CD14-positive monocyte (primary cell): Measurements from ENCODE around the gene IL1RL1. TPM values are rescaled to one million over a fixed set of nuclear protein-coding genes. Genes with fewer than 3 reads are reported as not detected.

Experiments used
- DNase-seq, 3 donors: peaks; one replicate each; pipeline ENCODE4 v3.0.0-alpha.2; 2011 to 2022
- H2AFZ ChIP-seq: 2 replicates; pipeline ENCODE4 v1.6.0; 2012; ENCODE audit warnings: mild to moderate bottlenecking, low read depth, low read length, inconsistent platforms; ENCODE audit not compliant: insufficient read depth, poor library complexity, severe bottlenecking
- H3K27ac ChIP-seq, 2 donors: 1 replicate in 1 of 2; 2 replicates in 1 of 2; pipeline ENCODE4 v1.5.1; 2012 to 2013; ENCODE audit warnings: low read length in 2 of 2, control low read depth in 1 of 2, inconsistent platforms in 1 of 2, low read depth in 1 of 2, mild to moderate bottlenecking in 1 of 2
- H3K27me3 ChIP-seq, 2 donors: one replicate each; pipeline versions ENCODE4 v1.6.0 to v1.6.1; 2011 to 2013; ENCODE audit warnings: low read length in 2 of 2; ENCODE audit not compliant: control insufficient read depth in 2 of 2, insufficient read depth in 2 of 2
- H3K36me3 ChIP-seq, 2 donors: replicated peaks in 1 of 2; 1 replicate in 1 of 2; 2 replicates in 1 of 2; pipeline versions ENCODE4 v1.5.1 to v1.6.1; 2012 to 2013; ENCODE audit warnings: low read length in 2 of 2, control low read depth in 1 of 2, inconsistent platforms in 1 of 2, mild to moderate bottlenecking in 1 of 2; ENCODE audit not compliant: insufficient read depth in 2 of 2, control insufficient read depth in 1 of 2
- H3K4me1 ChIP-seq, 2 donors: 1 replicate in 1 of 2; 2 replicates in 1 of 2; pipeline versions ENCODE4 v1.5.1 to v1.6.1; 2012 to 2013; ENCODE audit warnings: low read length in 2 of 2, control low read depth in 1 of 2, inconsistent platforms in 1 of 2, mild to moderate bottlenecking in 1 of 2, moderate library complexity in 1 of 2; ENCODE audit not compliant: insufficient read depth in 2 of 2, control insufficient read depth in 1 of 2
- H3K4me2 ChIP-seq: replicated peaks from 2 replicates; pipeline ENCODE3; 2012; ENCODE audit warnings: low read length, moderate library complexity, mild to moderate bottlenecking; ENCODE audit not compliant: poor library complexity, severe bottlenecking; ENCODE audit errors: extremely low read depth
- H3K4me3 ChIP-seq, 3 experiments: fragments of 200-600 bp in 1 of 3; sonication (generic) in 1 of 3; replicated peaks in 1 of 3; 1 replicate in 2 of 3; 2 replicates in 1 of 3; pipeline ENCODE4 v1.5.1; 2011 to 2013; ENCODE audit warnings: low read length in 3 of 3, mild to moderate bottlenecking in 3 of 3, control low read depth in 2 of 3, low read depth in 2 of 3, inconsistent platforms in 1 of 3, moderate library complexity in 1 of 3
- H3K79me2 ChIP-seq: 2 replicates; pipeline ENCODE4 v1.6.0; 2012; ENCODE audit warnings: mild to moderate bottlenecking, control low read depth, inconsistent platforms, low read length, moderate library complexity; ENCODE audit not compliant: insufficient read depth
- H3K9ac ChIP-seq: 2 replicates; pipeline ENCODE4 v1.6.0; 2017; ENCODE audit warnings: low read length, mild to moderate bottlenecking; ENCODE audit not compliant: insufficient read depth, poor library complexity, severe bottlenecking
- H3K9me3 ChIP-seq, 2 donors: replicated peaks in 1 of 2; 1 replicate in 1 of 2; 2 replicates in 1 of 2; pipeline versions ENCODE4 v1.5.1 to v1.6.1; 2012 to 2013; ENCODE audit warnings: low read length in 2 of 2, control low read depth in 1 of 2; ENCODE audit not compliant: control insufficient read depth in 1 of 2, insufficient read depth in 1 of 2
- H4K20me1 ChIP-seq: 2 replicates; pipeline ENCODE4 v1.6.0; 2012; ENCODE audit warnings: mild to moderate bottlenecking, low read length, control low read depth, moderate library complexity; ENCODE audit not compliant: insufficient read depth
- H3K27ac Mint-ChIP-seq, 7 donors: one replicate each; pipeline ENCODE4 v1.8.0; 2020; ENCODE audit warnings: mild to moderate bottlenecking in 7 of 7, mixed read lengths in 7 of 7, moderate library complexity in 6 of 7, inconsistent platforms in 2 of 7
- H3K27me3 Mint-ChIP-seq, 3 donors: one replicate each; pipeline ENCODE4 v1.8.0; 2021 to 2022; ENCODE audit warnings: low read depth in 3 of 3, mild to moderate bottlenecking in 3 of 3, mixed read lengths in 3 of 3, moderate library complexity in 3 of 3, inconsistent platforms in 1 of 3
- H3K36me3 Mint-ChIP-seq, 2 donors: one replicate each; pipeline ENCODE4 v1.8.0; 2020; ENCODE audit warnings: mixed read lengths in 2 of 2, inconsistent platforms in 1 of 2, mild to moderate bottlenecking in 1 of 2
- H3K4me1 Mint-ChIP-seq: one replicate; pipeline ENCODE4 v1.8.0; 2020; ENCODE audit warnings: mild to moderate bottlenecking, mixed read lengths
- H3K4me3 Mint-ChIP-seq, 2 donors: one replicate each; pipeline ENCODE4 v1.8.0; 2020; ENCODE audit warnings: mild to moderate bottlenecking in 2 of 2, mixed read lengths in 2 of 2, moderate library complexity in 1 of 2
- H3K9me3 Mint-ChIP-seq, 7 donors: one replicate each; pipeline ENCODE4 v1.8.0; 2020 to 2022; ENCODE audit warnings: mixed read lengths in 7 of 7, mild to moderate bottlenecking in 6 of 7, moderate library complexity in 6 of 7, inconsistent platforms in 2 of 7
- CTCF ChIP-seq: fragments of 200-600 bp; IDR thresholded peaks from one replicate; pipeline ENCODE4 v1.8.0; 2022; ENCODE audit warnings: antibody characterized with exemption, mild to moderate bottlenecking
- WGBS: methylation state at CpG from one replicate; pipeline ENCODE4 v1.1.5; 2013; ENCODE audit warnings: missing lambda C conversion rate; ENCODE audit not compliant: insufficient coverage; 5-methylcytosine and 5-hydroxymethylcytosine counted together
- intact Hi-C, 2 donors: fragments of 100-400 bp; cut with micrococcal nuclease; formaldehyde crosslinking; loops; one replicate each; pipeline versions ENCODE4 v1.15.0 to v1.15.1; 2023
- polyA plus RNA-seq, 3 donors: library from polyadenylated mRNA; depleted of rRNA in 1 of 3; unstranded in 2 of 3; stranded (reverse) in 1 of 3; fragments of 300-500 nt in 2 of 3; fragments of >200 nt in 1 of 3; fragmentation: Illumina TruSeq in 2 of 3; gene quantifications; 1 replicate in 2 of 3; 2 replicates in 1 of 3; pipeline ENCODE4 v1.2.3, GENCODE V29; 2012 to 2021

Gene IL1RL1
- polyA plus RNA-seq, 3 donors: not detected

- Histone ChIP-seq H3K9ac (no peak overlapping the region), H3K4me2 (no peak overlapping the region), H3K9me3 (no peaks in the 10 kb centered on the region), H3K4me3 (no peak overlapping the region), H3K4me1 (no peaks in the 10 kb centered on the region), H3K36me3 (no peaks in the 10 kb centered on the region), H3K27ac (no peak overlapping the region), H4K20me1 (no peaks in the 10 kb centered on the region), H2AFZ (no peak overlapping the region), H3K27me3 (no peaks in the 10 kb centered on the region), H3K79me2 (no peaks in the 10 kb centered on the region)
- H3K27ac Mint-ChIP-seq: no peak overlapping the region
- peaks cover 0 to 1% (median 0%) of the 10 kb centered on the region in 3 donors for H3K27me3 Mint-ChIP-seq
- no peak overlapping the region for H3K4me3 Mint-ChIP-seq
- no peaks in the 10 kb centered on the region for H3K9me3 Mint-ChIP-seq
- H3K4me1 Mint-ChIP-seq: no peaks in the 10 kb centered on the region
- TF ChIP-seq CTCF: no peak
- H3K36me3 Mint-ChIP-seq: no peaks in the 10 kb centered on the region
- no peak for DNase-seq
- WGBS: no CpG with 5 or more reads among the region's 2 CpGs
- intact Hi-C loops: no loop called here
Observed at GRCh38 chr2:102396012-102396411, 84.6 kb downstream of the IL1RL1 start.

GRCh38 chr2:102397209-102397608, 85.8 kb downstream of the IL1RL1 start:
- no peak overlapping the region for H3K27ac Mint-ChIP-seq
- no peak for TF ChIP-seq CTCF
- Histone ChIP-seq H3K9me3 (no peaks in the 10 kb centered on the region), H3K4me1 (peaks cover 0 to 4% of the 10 kb centered on the region in 2 donors), H3K36me3 (no peaks in the 10 kb centered on the region), H3K4me3 (no peak overlapping the region), H2AFZ (no peak overlapping the region), H3K9ac (no peak overlapping the region), H3K4me2 (no peak overlapping the region), H3K27ac (no peak overlapping the region), H3K27me3 (no peaks in the 10 kb centered on the region), H3K79me2 (no peaks in the 10 kb centered on the region), H4K20me1 (no peaks in the 10 kb centered on the region)
- H3K9me3 Mint-ChIP-seq: no peaks in the 10 kb centered on the region
- H3K27me3 Mint-ChIP-seq: peaks cover 0 to 1% (median 0%) of the 10 kb centered on the region in 3 donors
- no CpG with 5 or more reads among the region's 6 CpGs for WGBS
- intact Hi-C loops: no loop called here
- H3K36me3 Mint-ChIP-seq: no peaks in the 10 kb centered on the region
- DNase-seq: no peak
- peaks cover 8% of the 10 kb centered on the region for H3K4me1 Mint-ChIP-seq
- H3K4me3 Mint-ChIP-seq: no peak overlapping the region
